ENCODE data around the gene TP53I13. TPM values are rescaled to one million over a fixed set of nuclear protein-coding genes. Genes with fewer than 3 reads are reported as not detected.

The TP53I13 gene
- total RNA-seq, 1 donor from 2014 or later, result 78.8 TPM

GRCh38 chr17:29592850-29593551 lies 24.5 kb downstream of the TP53I13 start, which contains the start of gene ANKRD13B:
ANKRD13B (plus strand) TSS chr17:29593132; CDS start chr17:29593622, 490 bp downstream.
- no peak for TF ChIP-seq CTCF (conservative IDR thresholded peaks at IDR 0.05; ENCODE audit: low read depth, low read length)
- no peak for DNase-seq (ENCODE audit: low read depth)
- H3K4me3 ChIP-seq (ENCODE audit: low read depth, low read length), result peak within 1 kb of the TSS; percentile 63

- H3K4me3 ChIP-seq (ENCODE audit: low read depth, low read length), result peak overlapping the region; percentile 63
- peak; percentile 34 for TF ChIP-seq CTCF (conservative IDR thresholded peaks at IDR 0.05; ENCODE audit: low read depth, low read length)
- no peak for DNase-seq (ENCODE audit: low read depth)
Measured at GRCh38 chr17:29593591-29594518, 25.4 kb downstream of the TP53I13 start.

GRCh38 chr17:29594519-29595090 lies 26.1 kb downstream of the TP53I13 start:
- H3K4me3 ChIP-seq (ENCODE audit: low read depth, low read length), result no peak overlapping the region
- no peak for DNase-seq (ENCODE audit: low read depth)
- TF ChIP-seq CTCF (conservative IDR thresholded peaks at IDR 0.05; ENCODE audit: low read depth, low read length), result no peak

- H3K4me3 ChIP-seq (ENCODE audit: low read depth, low read length), result no peak overlapping the region
- no peak for DNase-seq (ENCODE audit: low read depth)
- no peak for TF ChIP-seq CTCF (conservative IDR thresholded peaks at IDR 0.05; ENCODE audit: low read depth, low read length)
Measured at GRCh38 chr17:29595107-29595942, 26.8 kb downstream of the TP53I13 start.

- no peak for DNase-seq (ENCODE audit: low read depth)
- no peak overlapping the region for H3K4me3 ChIP-seq (ENCODE audit: low read depth, low read length)
- TF ChIP-seq CTCF (conservative IDR thresholded peaks at IDR 0.05; ENCODE audit: low read depth, low read length), result no peak
Measured at GRCh38 chr17:29595943-29596774, 27.7 kb downstream of the TP53I13 start.

Measured in epithelial cell of proximal tubule (primary cell).